ENCODE results near the gene YIPF7. TPM values are rescaled to one million over a fixed set of nuclear protein-coding genes. Genes with fewer than 3 reads are reported as not detected.

The YIPF7 gene
- 1.00 TPM for total RNA-seq
- long read RNA-seq = 0 reads

DNA sequence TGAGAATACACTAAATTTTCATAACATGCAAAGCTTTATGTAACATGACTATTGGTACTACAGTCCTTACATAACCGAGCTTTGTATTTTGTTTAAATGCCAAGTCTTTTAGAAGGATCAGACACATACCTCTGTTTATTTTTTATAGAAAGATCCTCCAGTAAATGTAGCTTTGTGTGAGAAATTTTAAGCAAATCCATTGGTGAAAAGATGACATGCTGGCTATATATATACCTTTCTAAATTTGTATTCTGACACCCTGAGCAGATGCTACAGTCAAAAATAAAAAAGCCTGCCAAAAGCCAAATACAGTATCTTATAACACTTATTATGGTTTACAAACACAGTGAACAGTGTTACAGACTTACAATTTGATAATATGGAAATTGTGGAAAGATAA lies at the start of gene YIPF7:
YIPF7 (minus strand) TSS at position 201 of the 400 bp plus-strand sequence. CDS start 1,525 bp downstream, outside the sequence.
- ATAC-seq (ENCODE audit: poor library complexity) (no peak), DNase-seq (no peak)
- intact Hi-C loops (cut with DNase I) = no loop called here

GRCh38 chr4:44701037-44701436 lies 49.6 kb upstream of the YIPF7 start:
- DNase-seq = no peak
- no peak for ATAC-seq (ENCODE audit: poor library complexity)
- intact Hi-C loops (cut with DNase I) = no loop called here

DNA sequence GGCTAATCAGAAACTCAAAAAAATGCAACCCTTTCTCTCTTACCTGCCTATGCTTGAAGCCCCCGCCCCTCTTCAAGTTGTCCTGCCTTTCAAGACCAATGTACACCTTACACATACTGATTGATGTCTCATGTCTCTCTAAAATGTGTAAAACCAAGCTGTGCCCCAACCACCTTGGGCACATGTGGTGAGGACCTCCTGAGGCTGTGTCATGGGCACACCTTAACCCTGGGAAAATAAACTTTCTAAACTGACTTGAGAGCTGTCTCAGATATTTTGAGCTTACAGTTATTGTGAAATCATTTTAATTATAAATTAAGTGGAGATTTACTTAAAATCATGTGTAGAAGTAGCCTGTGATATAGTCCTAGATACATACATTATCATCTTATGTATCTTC lies 49.0 kb upstream of the YIPF7 start:
- intact Hi-C loops (cut with DNase I) = no loop called here
- DNase-seq = no peak
- ATAC-seq (ENCODE audit: poor library complexity) = no peak

- intact Hi-C loops (cut with DNase I) = no loop called here
Observed at GRCh38 chr4:44684648-44685047, 33.2 kb upstream of the YIPF7 start.

DNA sequence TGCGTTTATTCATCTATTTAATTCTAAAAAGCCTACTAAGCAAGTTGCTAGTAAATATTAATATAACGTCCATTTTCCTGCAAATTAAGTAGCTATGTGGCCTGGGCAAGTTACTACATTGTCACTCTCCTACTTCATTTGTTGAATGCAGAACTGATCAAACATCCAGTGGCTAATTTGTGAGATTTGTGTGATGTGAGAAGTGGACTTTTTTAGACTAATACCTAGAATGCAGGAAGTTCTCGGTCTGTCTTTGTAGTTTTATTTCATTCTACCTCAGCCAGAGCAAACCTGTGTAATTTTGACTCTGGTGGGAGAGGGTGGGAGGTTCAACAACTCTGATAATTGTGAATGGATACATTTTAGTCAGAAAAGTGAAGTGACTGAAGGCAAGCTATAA lies 27.6 kb upstream of the YIPF7 start:
- no peak for DNase-seq
- ATAC-seq (ENCODE audit: poor library complexity) = no peak
- intact Hi-C loops (cut with DNase I) = no loop called here

More at GRCh38 chr4:44684648-44685047, 33.2 kb upstream of the YIPF7 start:
- DNase-seq (no peak), ATAC-seq (ENCODE audit: poor library complexity) (no peak)

GRCh38 chr4:44678094-44679041 lies 26.9 kb upstream of the YIPF7 start, which contains the start of gene GUF1:
GUF1 (plus strand) TSS chr4:44678420; CDS start chr4:44678623, 203 bp downstream.
- intact Hi-C loops (cut with DNase I) = no loop called here
- peak; percentile 100 for ATAC-seq (ENCODE audit: poor library complexity)
- peak; percentile 94 for DNase-seq

GRCh38 chr4:44675366-44675765 lies 23.9 kb upstream of the YIPF7 start:
- intact Hi-C loops (cut with DNase I) = no loop called here

DNA sequence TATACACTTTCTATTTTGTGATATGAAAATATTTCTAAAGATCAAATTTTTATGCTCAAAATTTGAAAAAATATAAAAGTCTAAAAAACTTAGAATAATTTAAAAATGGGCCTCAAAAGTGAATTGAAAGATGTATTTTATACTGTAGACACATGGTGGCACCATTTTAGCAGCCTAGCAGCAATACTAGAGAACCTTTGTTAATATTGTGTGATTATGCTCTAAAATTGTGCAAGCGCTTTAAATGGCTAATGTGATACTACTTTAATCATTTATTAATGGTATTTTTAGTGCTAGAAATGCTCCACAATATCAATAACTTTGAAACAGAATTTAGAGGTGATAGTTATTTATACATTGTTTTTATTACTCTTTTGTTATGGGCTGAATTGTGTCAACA lies 23.0 kb upstream of the YIPF7 start:
- no peak for DNase-seq
- intact Hi-C loops (cut with DNase I) = no loop called here
- ATAC-seq (ENCODE audit: poor library complexity) = no peak

More at GRCh38 chr4:44675366-44675765, 23.9 kb upstream of the YIPF7 start:
- DNase-seq (no peak), ATAC-seq (ENCODE audit: poor library complexity) (no peak)

- intact Hi-C loops (cut with DNase I) = no loop called here
- no peak for ATAC-seq (ENCODE audit: poor library complexity)
- DNase-seq = no peak
Observed at GRCh38 chr4:44671636-44672035, 20.2 kb upstream of the YIPF7 start.

- ATAC-seq (ENCODE audit: poor library complexity) = peak; percentile 48
- intact Hi-C loops (cut with DNase I) = no loop called here
- no peak for DNase-seq
Observed at GRCh38 chr4:44670506-44671199, 19.2 kb upstream of the YIPF7 start.

GRCh38 chr4:44668526-44668925 lies 17.1 kb upstream of the YIPF7 start:
- no peak for DNase-seq
- ATAC-seq (ENCODE audit: poor library complexity) = no peak
- intact Hi-C loops (cut with DNase I) = no loop called here

- no peak for DNase-seq
- no peak for ATAC-seq (ENCODE audit: poor library complexity)
- intact Hi-C loops (cut with DNase I) = no loop called here
Observed at GRCh38 chr4:44663539-44664263, 12.3 kb upstream of the YIPF7 start.

DNA sequence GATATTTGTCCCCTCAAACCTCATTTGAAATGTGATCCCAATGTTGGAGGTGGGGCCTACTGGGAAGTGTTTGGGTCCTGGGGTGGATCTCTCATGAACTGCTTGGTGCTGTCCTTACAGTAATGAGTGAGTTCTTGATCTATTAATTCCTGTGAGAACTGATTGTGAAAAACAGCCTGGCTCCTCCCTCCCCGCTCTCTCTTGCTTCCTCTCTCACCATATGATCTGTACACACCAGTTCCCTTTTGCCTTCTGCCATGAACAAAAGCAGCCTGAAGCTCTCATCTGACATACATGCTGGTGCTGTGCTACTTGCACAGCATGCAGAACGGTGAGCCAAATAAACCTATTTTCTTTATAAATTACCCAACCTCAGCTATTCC lies 11.2 kb upstream of the YIPF7 start:
- ATAC-seq (ENCODE audit: poor library complexity) (no peak), DNase-seq (no peak)
- intact Hi-C loops (cut with DNase I) = no loop called here

- ATAC-seq (ENCODE audit: poor library complexity) (no peak), DNase-seq (no peak)
- intact Hi-C loops (cut with DNase I) = no loop called here
Observed at GRCh38 chr4:44661940-44662622, 10.7 kb upstream of the YIPF7 start.

DNA sequence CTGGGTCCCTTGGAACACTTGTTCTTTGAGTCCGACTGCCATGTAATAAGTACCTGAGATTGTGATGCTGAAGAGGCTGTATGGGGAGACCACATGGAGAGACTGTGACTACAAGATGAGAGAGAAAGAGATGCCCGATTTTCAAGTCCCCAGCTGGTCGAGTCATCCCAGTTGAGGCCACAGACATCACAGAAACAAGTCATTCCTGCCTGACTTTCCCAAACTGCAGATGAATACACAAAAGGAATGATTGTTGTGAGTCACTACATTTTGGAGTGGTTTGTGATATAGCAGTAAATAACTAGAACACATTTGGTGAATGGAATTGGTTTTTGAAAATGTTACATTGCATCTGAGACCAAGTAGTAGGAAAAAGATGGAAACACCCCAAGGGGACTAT lies 9.0 kb upstream of the YIPF7 start:
- DNase-seq (no peak), ATAC-seq (ENCODE audit: poor library complexity) (no peak)
- intact Hi-C loops (cut with DNase I) = no loop called here

DNA sequence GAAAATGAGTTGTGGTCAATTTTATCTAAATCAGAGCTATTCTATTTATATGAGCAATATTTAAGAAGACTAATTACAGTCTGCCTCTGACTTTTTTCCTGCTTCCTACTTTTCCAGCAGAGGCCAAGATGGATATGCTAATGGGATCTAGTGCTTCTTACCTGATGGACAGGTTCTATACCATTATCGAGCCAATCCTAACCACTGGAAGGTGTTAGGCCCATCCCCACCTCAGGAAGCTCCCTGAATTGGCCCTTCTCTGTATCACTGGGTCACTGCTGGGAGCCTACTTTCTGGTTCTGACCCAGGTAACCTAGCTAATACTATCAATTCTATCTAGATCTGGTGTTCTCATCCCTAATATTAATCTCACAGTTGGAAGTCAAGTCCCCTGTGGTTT lies 577 bp upstream of the YIPF7 start:
- ATAC-seq (ENCODE audit: poor library complexity) = no peak
- intact Hi-C loops (cut with DNase I) = no loop called here
- DNase-seq = no peak

GRCh38 chr4:44646151-44646550 lies 5.3 kb downstream of the YIPF7 start:
- DNase-seq (no peak), ATAC-seq (ENCODE audit: poor library complexity) (no peak)
- intact Hi-C loops (cut with DNase I) = no loop called here

DNA sequence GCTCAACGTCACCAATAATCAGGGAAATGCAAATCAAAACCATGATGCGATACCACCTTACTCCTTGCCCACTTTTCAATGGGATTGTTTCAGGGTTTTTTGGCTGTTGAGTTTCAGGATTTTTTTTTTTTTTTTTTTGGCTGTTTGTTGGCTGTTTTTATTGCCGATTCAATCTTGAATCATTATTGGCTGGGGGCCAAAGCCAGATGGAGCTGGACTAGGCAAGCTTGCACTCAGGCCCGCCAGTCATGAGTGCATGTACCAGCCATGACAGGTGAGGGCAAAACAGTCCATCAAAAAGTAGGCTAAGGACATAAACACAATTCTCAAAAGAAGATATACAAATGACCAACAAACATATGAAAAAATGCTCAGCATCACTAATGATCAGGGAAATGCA lies 13.3 kb downstream of the YIPF7 start:
- DNase-seq (no peak), ATAC-seq (ENCODE audit: poor library complexity) (no peak)
- intact Hi-C loops (cut with DNase I) = no loop called here

- DNase-seq (no peak), ATAC-seq (ENCODE audit: poor library complexity) (no peak)
- intact Hi-C loops (cut with DNase I) = no loop called here
Observed at GRCh38 chr4:44632733-44633132, 18.7 kb downstream of the YIPF7 start.

Data from Right ventricle myocardium superior (tissue), 1 donor.